Astrocyte of the hippocampus (primary cell): ENCODE measurements around the gene ZFY.
"Not testable (repeated sequence)": the region's sequence is repeated elsewhere in the genome, so short reads cannot be mapped to it uniquely, and the experiment has no call there.

ENCODE experiments used
- DNase-seq: peaks from one replicate; pipeline ENCODE4 v3.0.0; 2011; ENCODE audit warnings: low read depth, low spot score

Gene ZFY

GRCh38 chrY:2973110-2973751 lies 38.0 kb downstream of the ZFY start:
- no peak for DNase-seq

- no peak for DNase-seq
Observed at GRCh38 chrY:2979283-2979682, 44.1 kb downstream of the ZFY start.

GRCh38 chrY:2984491-2984890 lies 49.3 kb downstream of the ZFY start:
- no peak for DNase-seq

GRCh38 chrY:2987178-2987577 lies 52.0 kb downstream of the ZFY start:
- not testable (repeated sequence) for DNase-seq

- not testable (repeated sequence) for DNase-seq
Observed at GRCh38 chrY:2997369-2997768, 62.2 kb downstream of the ZFY start.

GRCh38 chrY:3002190-3002589 lies 67.0 kb downstream of the ZFY start:
- no peak for DNase-seq

- DNase-seq = no peak
Observed at GRCh38 chrY:3002680-3003515, 67.7 kb downstream of the ZFY start.

- no peak for DNase-seq
Observed at GRCh38 chrY:3003516-3003830, 68.3 kb downstream of the ZFY start.

GRCh38 chrY:3003846-3004245 lies 68.7 kb downstream of the ZFY start:
- no peak for DNase-seq

- not testable (repeated sequence) for DNase-seq
Observed at GRCh38 chrY:3006031-3006430, 70.8 kb downstream of the ZFY start.

- no peak for DNase-seq
Observed at GRCh38 chrY:3007967-3008366, 72.8 kb downstream of the ZFY start.

GRCh38 chrY:3012226-3012625 lies 77.0 kb downstream of the ZFY start:
- no peak for DNase-seq

GRCh38 chrY:3016594-3016993 lies 81.4 kb downstream of the ZFY start:
- no peak for DNase-seq

GRCh38 chrY:3018546-3018945 lies 83.4 kb downstream of the ZFY start:
- DNase-seq = no peak

GRCh38 chrY:3019584-3019983 lies 84.4 kb downstream of the ZFY start:
- no peak for DNase-seq

GRCh38 chrY:3021176-3021575 lies 86.0 kb downstream of the ZFY start:
- DNase-seq = no peak

GRCh38 chrY:3023606-3024005 lies 88.4 kb downstream of the ZFY start:
- no peak for DNase-seq

- DNase-seq = no peak
Observed at GRCh38 chrY:3025357-3025756, 90.2 kb downstream of the ZFY start.
